ENCODE data around the gene SH3PXD2B. TPM values are rescaled to one million over a fixed set of nuclear protein-coding genes. Genes with fewer than 3 reads are reported as not detected.

SH3PXD2B gene
- total RNA-seq, 1 donor from 2014 or later: 30.9 TPM

DNA sequence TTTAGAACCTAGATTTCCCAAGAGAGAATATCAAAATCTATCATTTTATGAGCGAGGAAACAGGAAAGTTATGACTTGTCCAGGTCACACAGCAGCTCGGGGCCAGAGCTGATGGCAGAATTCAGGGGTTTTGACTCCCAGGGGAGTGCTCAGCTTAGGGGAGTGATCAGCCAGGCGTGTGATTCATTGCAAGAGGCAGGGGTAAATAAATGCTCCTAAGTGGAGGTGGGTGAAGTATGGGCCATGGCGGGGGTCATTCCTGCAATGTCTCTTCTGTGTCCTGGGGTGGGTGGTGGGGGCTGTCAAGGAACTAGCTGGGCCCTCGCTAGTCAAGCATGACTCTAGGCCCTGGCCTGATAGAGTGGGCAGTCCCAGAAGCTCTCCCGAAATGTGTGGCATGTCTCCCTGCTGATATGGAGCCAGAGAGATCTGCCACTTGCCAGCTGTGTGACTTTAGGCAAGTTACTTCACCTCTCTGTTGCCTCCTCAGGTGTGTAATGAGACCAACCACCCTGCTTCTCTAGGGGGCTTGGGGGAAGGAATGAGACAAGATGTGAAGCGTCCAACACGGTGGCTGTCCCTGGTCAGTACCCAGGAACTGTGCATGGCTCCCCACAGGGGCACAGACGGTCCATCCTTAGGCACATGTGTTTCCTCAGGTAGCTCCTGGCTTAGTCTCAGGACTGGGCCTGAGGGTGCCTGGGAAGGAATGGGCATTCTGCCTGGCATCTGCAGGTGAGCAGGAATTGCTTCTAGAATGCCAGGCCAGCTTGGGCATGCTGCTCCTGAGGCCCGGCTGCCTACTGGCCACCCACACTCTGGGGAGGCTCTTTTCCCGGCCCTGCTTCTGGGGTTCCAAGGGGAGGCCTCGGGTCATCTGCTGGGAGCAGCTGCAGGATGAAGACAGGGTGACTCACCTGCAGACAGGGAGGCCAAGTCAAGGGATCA is 36.5 kb upstream of the SH3PXD2B start:
- Histone ChIP-seq H3K4me3 (no peak overlapping the region), H3K36me3 (no peaks in the 10 kb centered on the region), H3K4me1 (peaks cover 7% of the 10 kb centered on the region), H3K27ac (no peak overlapping the region), H3K27me3 (no peaks in the 10 kb centered on the region), H3K9me3 (no peaks in the 10 kb centered on the region)
- DNase-seq (ENCODE audit: extremely low spot score in 2 of 2): peak in 1 of 2 donors; percentile 91
- intact Hi-C loops (cut with DNase I): no loop called here
- TF ChIP-seq POLR2AphosphoS5 (IDR thresholded peaks at IDR 0.05; ENCODE audit: insufficient read depth in 1 of 2, low read depth in 1 of 2) (no peak), POLR2A (IDR thresholded peaks at IDR 0.05) (no peak)
- TF ChIP-seq, protein P1, sequence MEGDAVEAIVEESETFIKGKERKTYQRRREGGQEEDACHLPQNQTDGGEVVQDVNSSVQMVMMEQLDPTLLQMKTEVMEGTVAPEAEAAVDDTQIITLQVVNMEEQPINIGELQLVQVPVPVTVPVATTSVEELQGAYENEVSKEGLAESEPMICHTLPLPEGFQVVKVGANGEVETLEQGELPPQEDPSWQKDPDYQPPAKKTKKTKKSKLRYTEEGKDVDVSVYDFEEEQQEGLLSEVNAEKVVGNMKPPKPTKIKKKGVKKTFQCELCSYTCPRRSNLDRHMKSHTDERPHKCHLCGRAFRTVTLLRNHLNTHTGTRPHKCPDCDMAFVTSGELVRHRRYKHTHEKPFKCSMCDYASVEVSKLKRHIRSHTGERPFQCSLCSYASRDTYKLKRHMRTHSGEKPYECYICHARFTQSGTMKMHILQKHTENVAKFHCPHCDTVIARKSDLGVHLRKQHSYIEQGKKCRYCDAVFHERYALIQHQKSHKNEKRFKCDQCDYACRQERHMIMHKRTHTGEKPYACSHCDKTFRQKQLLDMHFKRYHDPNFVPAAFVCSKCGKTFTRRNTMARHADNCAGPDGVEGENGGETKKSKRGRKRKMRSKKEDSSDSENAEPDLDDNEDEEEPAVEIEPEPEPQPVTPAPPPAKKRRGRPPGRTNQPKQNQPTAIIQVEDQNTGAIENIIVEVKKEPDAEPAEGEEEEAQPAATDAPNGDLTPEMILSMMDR (IDR thresholded peaks at IDR 0.05): no peak

DNA sequence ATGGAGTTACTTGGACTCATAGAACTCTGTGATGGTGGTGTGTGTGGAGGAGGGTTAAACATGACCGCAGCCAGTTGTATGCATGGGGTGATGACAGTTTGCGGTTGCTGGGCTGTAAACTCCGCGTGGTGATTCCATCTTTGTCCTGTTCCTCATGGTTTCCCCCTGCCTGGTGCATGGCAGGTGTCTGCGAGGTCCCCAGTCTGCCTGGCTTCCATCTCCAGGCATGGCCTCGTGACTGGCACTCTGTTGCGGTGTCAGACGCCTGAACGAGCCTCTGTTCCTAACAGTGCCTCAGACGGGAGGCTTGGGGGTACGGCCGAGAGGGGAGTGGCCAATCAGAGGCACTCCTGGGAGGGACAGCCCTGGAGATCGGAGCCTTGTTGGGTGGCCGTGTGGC is 33.9 kb upstream of the SH3PXD2B start:
- no peak overlapping the region for H3K27ac ChIP-seq
- H3K27me3 ChIP-seq: no peaks in the 10 kb centered on the region
- intact Hi-C loops (cut with DNase I): no loop called here
- TF ChIP-seq POLR2AphosphoS5 (IDR thresholded peaks at IDR 0.05; ENCODE audit: insufficient read depth in 1 of 2, low read depth in 1 of 2) (no peak), POLR2A (IDR thresholded peaks at IDR 0.05) (no peak)
- TF ChIP-seq, protein P1 (IDR thresholded peaks at IDR 0.05): no peak
- H3K9me3 ChIP-seq: no peaks in the 10 kb centered on the region
- peaks cover 7% of the 10 kb centered on the region for H3K4me1 ChIP-seq
- DNase-seq (ENCODE audit: extremely low spot score in 2 of 2): no peak
- no peaks in the 10 kb centered on the region for H3K36me3 ChIP-seq
- no peak overlapping the region for H3K4me3 ChIP-seq

DNA sequence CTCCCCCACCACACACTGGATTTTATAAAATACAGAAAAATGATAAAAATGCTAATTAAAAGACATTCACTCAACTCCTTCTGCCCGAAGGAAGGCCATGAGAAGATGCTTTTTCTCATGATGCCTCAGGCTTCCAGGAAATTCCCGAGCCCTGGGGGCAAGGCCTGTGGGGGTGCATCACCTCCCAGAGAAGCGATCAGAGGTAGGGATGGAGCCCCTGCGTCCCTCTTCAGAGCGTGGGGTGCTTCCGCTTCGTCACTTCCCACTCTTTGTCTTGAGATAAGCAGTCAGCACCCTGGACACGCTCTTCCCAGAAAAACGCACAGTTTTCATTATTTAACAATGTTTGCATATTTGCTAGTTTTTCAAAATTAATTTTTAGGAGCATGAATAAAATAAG is 33.3 kb upstream of the SH3PXD2B start:
- Histone ChIP-seq H3K4me3 (no peak overlapping the region), H3K27ac (no peak overlapping the region), H3K27me3 (no peaks in the 10 kb centered on the region), H3K4me1 (peaks cover 7% of the 10 kb centered on the region), H3K36me3 (no peaks in the 10 kb centered on the region), H3K9me3 (no peaks in the 10 kb centered on the region)
- DNase-seq (ENCODE audit: extremely low spot score in 2 of 2): no peak
- intact Hi-C loops (cut with DNase I): no loop called here
- TF ChIP-seq POLR2A (IDR thresholded peaks at IDR 0.05) (no peak), POLR2AphosphoS5 (IDR thresholded peaks at IDR 0.05; ENCODE audit: insufficient read depth in 1 of 2, low read depth in 1 of 2) (no peak)
- TF ChIP-seq, protein P1 (IDR thresholded peaks at IDR 0.05): no peak

DNA sequence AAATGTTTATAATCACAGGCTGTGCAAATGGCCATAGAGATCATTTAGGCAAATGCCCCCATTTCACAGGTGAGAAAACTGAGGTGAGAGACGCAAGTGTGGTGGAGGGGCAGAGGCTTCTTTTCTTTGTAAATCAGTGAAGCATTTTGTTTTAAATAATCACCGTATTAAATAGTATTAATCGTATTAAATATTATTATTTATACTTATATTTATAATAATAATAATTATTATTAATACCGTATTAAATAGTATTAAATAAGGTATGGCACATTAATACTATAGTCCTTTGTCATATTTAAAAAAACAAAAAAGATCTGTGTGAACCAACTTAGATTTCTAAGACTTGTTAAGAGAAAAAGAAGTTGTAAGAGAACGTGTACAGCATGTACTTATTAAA is 32.6 kb upstream of the SH3PXD2B start:
- H3K4me3 ChIP-seq: no peak overlapping the region
- intact Hi-C loops (cut with DNase I): no loop called here
- H3K27ac ChIP-seq: no peak overlapping the region
- H3K4me1 ChIP-seq: peaks cover 7% of the 10 kb centered on the region
- H3K27me3 ChIP-seq: no peaks in the 10 kb centered on the region
- DNase-seq (ENCODE audit: extremely low spot score in 2 of 2): no peak
- TF ChIP-seq POLR2A (IDR thresholded peaks at IDR 0.05) (no peak), POLR2AphosphoS5 (IDR thresholded peaks at IDR 0.05; ENCODE audit: insufficient read depth in 1 of 2, low read depth in 1 of 2) (no peak)
- H3K9me3 ChIP-seq: no peaks in the 10 kb centered on the region
- H3K36me3 ChIP-seq: no peaks in the 10 kb centered on the region

DNA sequence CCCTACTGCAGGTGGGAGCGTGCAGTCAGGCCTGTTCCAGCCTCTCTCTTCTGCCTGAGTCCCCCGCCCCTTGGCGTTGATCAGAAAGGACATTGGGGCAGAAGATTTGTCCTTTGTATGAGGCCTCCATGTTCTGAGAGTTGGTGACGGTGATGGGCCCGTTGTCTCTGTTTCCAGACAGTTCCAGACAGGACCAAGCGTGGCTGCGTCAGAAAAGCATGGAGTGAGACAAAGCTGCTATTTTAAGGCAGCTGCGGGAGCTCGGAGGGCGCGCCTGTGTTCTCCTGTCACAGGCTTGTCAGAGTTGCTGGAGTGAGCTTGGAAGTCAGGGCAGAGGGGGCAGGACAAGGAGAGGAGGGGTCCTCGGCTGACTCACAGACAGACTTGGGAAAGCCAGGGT is 32.1 kb upstream of the SH3PXD2B start:
- no peak for DNase-seq (ENCODE audit: extremely low spot score in 2 of 2)
- Histone ChIP-seq H3K4me1 (peaks cover 7% of the 10 kb centered on the region), H3K36me3 (no peaks in the 10 kb centered on the region), H3K27me3 (no peaks in the 10 kb centered on the region), H3K27ac (no peak overlapping the region), H3K9me3 (no peaks in the 10 kb centered on the region), H3K4me3 (no peak overlapping the region)
- intact Hi-C loops (cut with DNase I): no loop called here
- TF ChIP-seq, protein P1 (IDR thresholded peaks at IDR 0.05): no peak
- TF ChIP-seq POLR2A (IDR thresholded peaks at IDR 0.05): no peak
- no peak for TF ChIP-seq POLR2AphosphoS5 (IDR thresholded peaks at IDR 0.05; ENCODE audit: insufficient read depth in 1 of 2, low read depth in 1 of 2)

Data from vagina (tissue), 2 donors.